HG02623 (cell line): ENCODE data around the gene RALGPS1.

Source experiments
- ATAC-seq: cut with Tn5 transposase; IDR thresholded peaks from one replicate; pipeline ENCODE4 v1.9.1; 2021; ENCODE audit warnings: moderate library complexity; ENCODE audit not compliant: unreplicated experiment

The RALGPS1 gene

DNA sequence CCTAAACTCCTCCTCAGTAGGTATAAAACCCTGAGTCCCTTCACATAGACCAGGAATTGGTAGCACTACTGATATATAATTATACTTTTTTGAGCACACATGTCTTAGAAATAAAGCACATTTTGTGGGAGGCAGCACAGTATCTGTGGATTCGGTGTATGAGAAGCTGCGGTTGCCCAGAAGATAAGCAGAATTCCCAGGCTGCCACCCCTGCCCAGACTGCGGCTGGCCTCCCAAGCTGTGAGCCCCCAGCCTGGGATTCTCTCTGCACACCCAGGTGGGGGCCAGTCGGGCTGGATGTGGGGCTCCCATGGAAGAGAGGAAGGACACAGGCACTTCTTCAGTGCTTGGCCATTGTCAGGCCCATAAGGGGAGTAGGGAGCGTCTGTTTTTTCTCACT, 233.4 kb downstream of the RALGPS1 start:
- ATAC-seq = no peak

DNA sequence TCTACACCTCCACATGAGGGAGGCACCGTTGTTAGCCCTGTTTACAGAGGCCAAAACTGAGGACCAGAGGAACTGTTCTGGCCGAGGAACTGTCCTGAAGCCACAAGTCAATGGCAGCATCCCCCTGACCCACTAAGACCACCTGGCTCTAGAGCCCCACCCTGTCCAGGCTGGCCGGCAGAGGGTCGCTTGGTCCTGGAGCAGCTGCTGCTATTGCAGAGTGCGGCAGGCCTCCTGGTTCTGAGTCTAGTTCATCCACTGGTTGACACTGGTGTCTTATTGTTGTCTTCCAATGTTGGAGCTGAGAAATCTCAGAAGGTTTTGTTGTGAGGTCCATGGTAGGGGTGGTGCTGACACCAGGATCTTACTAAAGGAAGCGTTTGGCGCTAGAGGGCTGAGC, 234.4 kb downstream of the RALGPS1 start:
- no peak for ATAC-seq

DNA sequence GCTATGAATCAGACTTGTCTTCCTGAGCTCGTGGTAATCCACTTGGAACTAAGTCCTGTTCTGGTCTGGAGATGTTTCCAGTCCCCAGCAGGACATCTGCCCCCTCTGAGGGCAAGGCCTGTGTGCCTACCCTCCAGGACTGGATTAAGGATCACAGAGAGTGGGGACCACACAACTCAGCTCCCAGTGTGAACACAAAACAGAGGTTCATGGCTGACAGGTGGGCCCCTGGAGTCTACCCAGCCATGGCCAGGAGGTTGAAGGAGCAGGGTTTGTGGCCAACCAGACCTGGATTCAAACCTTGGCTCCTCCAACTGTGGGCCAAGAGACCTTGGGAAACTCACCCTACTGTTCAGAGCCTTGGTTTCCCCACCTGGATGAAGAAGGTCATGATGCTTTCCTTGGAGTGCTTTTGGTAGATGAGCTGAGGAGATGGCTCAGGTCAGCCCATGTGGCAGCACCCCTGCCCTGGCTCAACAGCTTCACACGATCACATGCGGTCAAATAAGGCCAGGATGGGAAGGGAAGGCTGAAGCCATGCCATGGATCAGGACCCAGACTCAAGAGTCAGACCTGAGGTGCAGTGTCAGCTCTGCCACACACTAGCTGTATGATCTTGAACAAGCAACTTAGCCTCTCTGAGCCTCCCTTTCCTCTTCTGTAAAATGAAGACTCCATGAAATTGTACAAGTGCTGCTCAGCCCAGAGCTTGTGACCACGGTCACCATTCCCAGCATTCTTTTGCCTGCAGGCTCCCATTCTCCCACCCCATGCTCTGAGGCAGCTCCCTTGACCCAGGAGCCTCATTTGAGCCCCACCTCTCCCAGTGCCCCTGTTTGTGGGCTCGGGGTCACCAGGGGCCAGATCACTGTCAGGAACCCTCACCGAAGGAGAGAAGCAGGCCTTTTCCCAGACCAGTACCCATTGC, 235.1 kb downstream of the RALGPS1 start:
- no peak for ATAC-seq

DNA sequence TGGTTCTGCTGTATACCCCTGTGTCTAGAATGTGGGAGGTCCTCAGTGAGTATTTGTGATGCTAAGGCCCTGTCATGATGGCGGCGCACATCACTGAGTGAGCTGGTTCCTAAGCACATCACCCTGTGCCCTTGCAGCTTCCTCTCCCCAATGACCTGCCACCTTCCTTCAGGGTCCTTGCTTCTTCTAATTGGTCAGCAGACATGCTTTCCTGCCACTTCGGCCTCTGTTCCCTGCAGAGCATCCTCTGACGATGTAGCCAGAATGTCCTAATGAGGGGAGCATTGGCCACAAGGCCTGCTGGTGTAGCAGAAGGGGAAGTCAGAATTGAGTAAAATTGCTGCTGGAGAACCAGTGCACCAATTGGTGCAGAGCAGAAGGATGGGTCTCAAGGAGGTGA, 238.9 kb downstream of the RALGPS1 start:
- no peak for ATAC-seq

DNA sequence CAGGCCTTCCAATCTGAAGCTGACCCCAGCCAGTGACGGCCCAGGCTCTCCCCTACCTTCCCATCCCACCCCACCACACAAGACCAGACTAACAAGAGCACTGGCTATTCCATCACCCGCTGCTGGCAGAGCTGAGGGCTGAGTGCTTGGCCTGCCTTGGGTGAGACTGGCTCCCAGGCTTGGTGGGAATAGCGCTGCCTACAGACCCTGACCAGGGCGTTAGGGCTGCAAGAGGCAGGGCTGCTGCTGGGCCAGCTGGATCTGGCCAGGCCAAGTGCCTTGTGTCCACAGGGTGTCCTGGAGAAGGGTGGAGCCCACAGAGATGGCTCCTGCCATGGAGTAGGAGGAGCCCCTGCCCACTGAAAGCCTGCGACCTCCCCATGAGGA, 239.4 kb downstream of the RALGPS1 start:
- ATAC-seq = no peak

DNA sequence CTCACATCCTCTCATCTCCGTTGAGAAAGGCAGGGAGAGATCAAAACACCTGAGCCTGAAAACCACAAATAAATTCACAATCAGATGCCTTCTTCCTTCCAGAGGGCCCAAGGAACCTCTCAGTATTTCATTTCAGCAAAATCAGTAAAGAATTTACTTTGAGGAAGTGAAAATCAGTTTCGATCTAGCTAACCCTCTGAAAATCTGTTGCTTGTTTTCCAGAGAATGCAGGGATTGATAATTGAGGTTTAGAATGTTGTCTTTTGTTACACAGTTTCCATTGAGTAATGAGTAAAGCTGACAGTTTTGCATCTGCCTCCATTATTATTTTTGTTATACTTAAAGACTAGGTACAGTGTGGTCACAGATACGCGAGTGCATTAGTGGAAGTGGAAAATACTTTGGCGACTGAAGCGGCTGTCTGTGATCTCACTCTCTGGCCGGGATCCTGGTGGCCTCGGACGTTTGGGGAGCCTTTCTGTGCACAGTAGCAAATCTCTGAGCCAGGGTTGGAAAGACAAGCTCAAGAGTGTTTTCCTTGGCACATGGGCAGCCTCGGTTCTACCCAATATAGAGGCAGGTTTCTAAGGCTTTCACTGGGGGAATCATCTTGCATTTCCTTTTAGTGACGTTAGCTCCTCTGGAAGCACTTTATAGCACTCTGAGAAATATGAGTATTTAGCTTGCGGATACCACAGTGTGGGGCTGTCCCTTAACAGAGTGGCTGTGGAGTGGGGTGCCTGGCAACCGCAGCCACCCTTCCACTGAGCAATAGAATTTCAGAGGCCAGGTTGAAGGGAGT, 240.0 kb downstream of the RALGPS1 start:
- ATAC-seq = no peak

DNA sequence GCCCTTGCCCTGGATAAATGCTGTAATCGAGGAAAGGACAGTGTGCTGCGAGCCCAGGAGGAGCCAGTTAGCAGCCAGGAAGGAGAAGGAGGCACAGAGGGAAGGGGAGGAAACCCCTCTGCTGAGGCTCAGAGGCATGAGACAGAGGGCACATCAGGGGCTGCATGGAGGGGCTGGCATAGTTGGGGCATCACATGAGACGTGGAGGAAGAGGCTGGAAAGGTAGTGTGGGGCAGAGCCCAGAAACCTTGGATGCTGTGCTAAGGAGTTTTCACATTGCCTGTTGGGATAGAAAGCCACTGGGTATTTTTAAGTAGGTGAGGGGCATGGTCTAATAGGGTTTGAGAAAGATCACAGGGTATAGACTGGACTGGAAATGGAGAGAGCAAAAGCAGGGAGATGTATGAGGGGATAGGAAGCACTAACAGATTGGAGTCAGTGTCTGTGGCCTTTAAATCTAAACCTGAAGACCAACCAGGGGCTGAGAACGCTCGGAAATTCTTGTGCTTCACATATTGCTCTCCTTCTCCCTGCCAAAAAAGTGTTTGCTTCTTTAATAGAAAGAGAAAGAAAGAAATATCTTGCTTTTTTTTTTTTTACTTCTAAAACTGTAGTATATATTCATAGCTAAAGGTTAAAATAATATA, 240.9 kb downstream of the RALGPS1 start:
- ATAC-seq = no peak

DNA sequence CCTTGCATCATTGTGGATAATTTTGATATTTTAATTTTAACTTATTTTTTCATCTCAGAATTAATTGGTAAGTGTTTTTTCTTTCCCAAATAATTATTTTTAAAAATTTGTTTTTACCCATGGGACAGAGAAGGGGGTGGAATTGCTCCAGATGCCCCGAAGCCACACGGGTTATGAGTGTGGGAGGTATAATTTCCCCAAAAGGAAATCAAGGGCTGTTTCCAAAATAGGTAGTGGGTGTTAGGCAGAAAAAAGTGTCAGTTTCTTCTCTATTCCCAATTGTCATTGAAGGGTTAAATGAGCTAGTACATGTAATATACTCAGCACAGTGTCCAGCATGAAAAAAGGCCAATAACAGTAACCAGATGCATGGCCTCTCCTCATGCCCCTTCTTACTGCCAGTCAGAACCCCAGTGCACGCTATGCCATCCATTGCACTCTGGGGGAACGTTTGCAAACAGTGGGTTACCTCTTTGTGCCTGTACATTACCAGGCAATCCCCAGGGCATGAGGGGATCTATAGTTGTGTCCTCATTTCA, 244.3 kb downstream of the RALGPS1 start:
- no peak for ATAC-seq

DNA sequence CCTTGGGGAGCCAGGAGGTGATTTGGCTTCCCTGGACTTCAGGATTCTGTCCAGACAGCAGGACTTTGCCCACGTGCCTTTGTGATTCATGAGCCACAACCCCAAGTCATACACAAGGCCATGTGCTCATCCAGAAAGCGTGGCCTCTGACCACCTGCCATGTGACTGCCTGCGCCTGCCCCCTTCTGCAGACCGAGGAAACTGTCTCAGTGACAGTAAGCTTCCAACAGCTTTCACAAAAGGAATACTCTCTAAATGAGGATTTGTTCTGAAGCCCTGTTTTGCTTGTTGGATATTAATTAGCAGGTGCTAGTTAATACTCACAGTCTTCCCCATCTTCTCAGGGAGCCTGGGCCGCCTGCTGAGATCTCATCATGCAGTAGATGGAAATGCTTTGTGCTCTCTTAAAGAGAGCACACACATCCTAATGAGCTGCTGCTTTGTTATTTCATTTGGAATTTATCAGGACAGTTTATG, 244.8 kb downstream of the RALGPS1 start:
- no peak for ATAC-seq

DNA sequence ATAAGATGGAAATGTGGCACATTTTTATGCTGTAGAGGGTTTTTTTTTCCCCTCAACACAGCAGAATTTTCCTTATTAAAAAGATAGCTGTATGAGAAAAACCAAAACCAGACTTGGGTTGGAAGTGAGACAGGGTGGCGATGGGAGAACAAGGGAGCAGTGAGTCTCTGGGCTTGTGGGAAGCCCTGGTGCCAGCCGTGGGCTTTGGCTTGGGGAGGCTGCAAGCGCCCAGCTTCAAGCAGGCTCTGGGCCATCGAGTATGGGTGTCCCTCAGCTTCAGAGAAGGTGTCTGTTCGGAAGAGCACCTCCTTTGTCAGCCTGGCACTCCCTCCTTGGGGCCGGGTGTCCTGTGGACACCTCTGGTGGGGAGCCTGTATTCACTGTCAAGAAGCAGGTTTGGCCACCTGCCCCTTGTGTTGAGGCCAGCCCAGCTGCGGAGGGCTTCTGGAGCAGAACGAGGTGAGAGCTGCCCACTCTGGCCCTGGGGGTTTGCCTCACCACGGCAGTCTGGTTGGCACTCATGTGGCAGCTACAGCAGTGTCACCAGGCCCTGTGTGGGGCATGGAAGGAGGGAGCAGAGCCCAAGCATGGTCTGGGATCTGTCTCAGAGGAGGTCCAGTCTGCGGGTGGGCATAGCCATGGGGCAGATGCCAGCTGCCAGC, 245.5 kb downstream of the RALGPS1 start:
- no peak for ATAC-seq

DNA sequence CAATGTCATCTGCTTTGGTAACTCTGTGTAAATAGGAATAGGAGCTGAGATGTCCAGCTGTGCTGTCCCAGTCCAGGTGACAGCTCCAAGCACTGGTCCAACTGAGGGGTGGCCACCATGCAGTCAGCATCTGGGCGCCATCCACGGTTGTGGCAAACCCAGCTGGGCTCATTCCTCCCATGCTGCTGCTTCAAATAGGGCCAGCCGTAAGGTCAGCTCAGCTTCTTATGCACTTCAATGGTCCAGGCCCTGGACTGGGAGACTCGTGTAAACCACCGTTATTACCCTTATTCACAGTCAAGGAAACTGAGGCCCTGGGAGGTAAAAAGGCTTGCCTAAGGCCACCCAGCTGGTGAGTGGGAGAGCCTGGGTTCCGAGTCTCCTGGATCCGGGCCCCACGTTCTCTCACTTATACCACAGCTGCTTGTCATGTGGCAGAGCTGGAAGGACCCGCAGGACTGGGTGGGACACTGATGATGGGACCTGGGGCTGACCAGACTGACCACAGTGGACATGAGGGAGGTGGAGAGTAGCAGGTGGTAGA, 246.6 kb downstream of the RALGPS1 start:
- no peak for ATAC-seq

DNA sequence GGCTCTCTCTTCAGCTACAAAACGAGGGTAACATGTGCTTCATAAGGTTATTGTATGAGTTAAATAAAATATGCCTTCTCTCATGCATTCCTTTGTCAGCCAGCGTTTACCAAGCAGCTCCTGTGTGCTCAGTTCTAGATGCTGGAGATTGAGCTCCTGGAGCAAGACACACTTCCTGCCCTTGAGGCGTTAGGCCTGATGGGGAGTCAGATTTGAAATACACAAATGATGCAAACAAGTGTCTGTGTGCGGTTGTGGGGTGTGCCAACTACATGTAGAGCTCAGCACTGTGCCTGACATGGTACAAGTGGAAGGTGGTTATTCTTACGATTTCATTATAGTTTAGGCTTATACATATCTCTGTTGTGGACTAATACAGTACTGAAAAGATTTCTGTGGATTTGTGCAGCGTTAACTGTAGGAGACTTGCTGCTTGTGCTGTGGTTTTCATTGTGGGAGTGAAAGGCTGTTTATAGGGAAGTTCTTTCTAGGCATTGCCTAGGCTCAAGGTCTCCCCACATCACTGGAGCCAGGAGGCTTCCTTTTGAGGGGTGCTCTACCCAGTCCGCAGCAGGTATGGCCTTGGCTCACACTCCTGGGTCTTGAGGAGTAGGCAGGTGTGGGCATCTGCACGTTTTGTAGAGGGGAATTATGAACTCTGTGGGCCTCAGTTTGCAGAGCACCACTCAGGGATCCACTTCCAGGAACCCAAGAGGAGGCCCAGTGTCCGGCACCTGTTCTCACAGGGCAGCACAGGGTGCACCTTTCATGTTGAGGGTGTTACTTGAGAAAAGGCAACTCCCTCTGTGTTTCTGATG, 247.7 kb downstream of the RALGPS1 start:
- no peak for ATAC-seq

DNA sequence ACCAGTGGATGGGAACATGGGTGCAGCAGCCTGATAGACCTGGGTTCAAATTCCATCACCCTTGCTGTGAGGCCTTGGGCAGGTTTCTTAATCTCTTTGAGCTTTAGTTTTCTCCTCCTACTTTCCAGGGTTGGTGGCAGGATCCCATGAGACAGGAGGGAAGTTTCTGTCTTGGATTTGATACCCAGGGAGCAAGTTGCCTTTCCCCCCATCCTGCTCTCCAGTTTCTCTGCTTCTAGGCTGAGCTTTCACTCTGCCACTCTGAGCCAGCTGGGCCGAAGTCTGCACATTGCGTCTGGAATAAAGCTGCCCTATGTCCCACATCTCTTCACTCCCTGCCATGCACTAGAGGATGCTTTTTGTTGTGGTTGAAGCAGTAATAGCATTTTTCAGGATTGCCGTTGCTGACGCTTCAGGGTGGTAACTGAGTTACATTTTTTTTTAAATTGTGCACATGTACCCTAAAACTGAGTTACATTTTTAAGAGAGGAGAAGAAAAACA, 248.3 kb downstream of the RALGPS1 start:
- ATAC-seq = no peak

DNA sequence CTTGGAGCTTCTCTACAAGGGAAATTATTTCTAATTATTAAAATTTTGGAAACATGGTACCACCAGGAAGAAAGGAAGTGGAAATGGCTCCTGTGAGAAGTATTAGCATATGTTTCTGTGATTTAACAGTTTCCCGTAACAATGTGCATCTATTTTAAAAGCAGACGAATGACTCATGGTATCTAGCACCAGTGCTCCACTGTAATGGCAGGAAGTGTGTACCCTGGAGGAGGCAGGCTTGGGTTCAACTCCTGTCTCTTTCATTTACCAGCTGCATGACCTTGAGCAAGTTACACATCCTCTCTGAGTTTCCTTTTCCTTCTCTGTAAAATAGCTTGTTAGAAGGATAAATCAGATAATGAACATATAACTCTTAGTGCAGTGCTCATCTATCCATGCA, 248.8 kb downstream of the RALGPS1 start:
- ATAC-seq = no peak

DNA sequence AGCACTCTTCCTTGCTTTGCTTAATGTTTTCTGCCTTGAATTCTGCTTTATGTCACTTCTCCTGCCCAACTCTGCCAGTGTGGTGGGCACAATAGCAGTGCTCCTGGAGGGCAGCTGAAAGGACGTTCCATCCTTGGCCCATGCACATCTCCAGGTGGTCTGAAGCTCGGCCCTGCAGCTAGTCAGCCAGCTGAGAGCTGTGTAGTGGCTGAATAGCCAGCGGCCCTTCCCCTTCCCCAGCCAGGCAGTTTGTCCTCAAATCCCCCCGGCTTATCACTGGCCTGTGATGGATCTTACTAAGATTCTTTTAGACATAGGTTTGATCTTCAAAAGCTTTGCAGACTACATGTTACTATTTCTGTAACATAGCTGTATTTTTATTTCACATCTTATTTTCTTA, 250.5 kb downstream of the RALGPS1 start:
- no peak for ATAC-seq

DNA sequence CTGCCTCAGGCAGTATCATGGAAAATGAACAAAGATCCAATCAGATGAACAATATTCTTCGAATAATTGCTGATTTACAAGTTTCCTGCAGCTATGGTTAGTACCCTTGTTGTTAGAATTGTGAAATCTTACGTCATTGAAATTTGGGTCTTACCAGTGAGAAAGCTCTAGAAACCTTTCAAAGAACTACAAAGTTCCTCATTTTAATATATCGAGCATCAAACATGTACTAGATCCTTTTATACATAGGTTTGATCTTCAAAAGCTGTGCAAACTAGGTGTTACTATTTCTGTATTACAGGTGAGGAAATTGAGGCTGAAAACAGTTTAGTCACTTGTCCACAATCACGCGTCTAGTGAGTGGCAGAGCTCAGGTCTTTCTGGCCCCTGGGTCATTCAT, 251.5 kb downstream of the RALGPS1 start:
- ATAC-seq = no peak

DNA sequence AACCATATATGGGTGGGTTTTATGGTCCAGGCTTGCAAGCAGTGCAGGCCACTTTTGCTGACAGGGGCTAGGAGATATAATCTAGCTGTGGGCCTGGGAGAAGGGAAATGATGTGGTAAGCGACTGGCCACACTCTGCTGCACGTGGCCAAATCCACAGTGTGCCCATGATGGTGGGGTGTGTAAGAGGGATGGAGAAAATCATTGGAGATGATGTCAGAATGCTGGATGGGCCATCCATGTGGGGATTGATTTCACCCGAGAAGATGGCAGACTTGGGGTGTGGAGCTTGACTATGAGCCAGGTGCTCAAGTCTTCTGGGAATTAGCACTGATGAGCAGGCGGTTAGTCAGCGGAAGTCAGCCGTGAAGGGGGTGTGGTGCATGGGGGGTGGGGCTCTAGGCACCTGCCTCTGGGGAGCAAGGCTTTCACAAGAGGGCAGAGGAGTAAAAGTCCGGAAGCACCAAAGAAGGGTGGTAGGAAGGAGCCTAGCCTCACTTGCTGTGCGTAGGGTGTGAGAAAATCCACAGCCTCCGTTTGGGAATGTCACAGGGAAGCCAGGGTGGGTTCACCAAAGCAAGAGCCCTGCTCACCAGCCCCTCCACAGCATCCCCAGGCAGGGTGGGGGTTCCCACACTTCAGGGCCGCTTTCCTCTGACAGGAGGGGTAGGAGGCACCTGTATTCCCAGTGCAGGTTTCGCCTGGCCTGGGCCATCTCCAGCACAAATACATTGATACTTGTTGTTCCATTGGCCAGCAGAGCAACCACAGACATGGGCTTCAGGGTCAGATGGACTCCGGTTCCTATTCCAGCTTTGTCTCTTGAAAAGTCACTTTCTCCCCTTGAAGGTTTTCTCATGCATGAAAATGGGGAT, 252.3 kb downstream of the RALGPS1 start:
- peak; percentile 65 for ATAC-seq

DNA sequence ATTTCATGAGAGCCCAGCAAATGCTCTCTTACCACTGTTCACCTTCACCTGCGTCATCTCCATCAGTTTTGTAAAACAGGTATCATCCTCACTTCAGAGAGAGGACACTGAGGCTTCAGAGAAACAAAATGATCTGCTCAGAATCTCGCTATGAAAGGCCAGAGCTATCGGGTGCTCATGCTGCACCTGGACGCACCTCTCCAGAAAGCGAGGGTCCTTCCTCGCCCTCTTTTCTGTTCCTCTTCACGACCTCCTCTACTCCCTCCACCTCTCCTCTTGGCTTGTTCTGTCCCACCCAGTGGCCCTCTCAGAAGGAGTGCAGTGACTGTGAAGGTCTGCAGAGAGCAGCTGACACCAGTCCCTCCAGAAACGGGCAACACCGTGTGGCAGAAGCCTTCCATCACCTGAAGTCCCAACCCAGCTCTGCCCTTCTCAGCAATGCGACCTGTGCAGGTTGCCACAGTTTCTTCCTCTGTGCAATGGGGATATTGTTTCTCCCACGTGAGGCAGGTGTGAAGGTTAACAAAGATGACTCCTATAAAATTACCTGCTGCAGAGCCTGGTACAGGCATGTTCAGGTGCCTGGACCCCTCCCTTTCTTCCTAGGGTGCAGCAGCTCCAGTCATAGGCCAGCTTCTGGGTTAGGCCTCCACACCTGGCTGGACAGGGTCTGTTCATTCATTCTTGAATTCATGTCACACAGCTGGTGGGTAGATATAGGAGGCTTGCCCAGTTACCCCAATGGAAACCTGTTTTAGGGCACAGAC, 253.2 kb downstream of the RALGPS1 start:
- ATAC-seq = no peak
